Omental fat pad (tissue), 4 donors: Measurements from ENCODE around the gene WDR43. TPM values are rescaled to one million over a fixed set of nuclear protein-coding genes. Genes with fewer than 3 reads are reported as not detected.

Experiments
- ATAC-seq: fragments of 150-250 bp; one replicate; pipeline ENCODE4 v1.9.1; 2016; ENCODE audit warnings: mild to moderate bottlenecking, moderate library complexity; ENCODE audit not compliant: low FRiP score
- DNase-seq: peaks from one replicate; pipeline ENCODE4 v3.0.0-alpha.2; 2019; ENCODE audit warnings: low spot score
- total RNA-seq, 4 donors: library from RNA; depleted of rRNA; stranded (reverse); fragments of >200 nt; gene quantifications; one replicate each; pipeline ENCODE4 v1.1.0, GENCODE V29; 2016
- TF ChIP-seq, protein P1 (sequence below), 3 donors: fragments of 450-650 bp; IDR thresholded peaks; one replicate each; pipeline ENCODE4 v1.5.1; 2016 to 2017; ENCODE audit warnings: antibody characterized with exemption in 3 of 3, mild to moderate bottlenecking in 3 of 3, moderate library complexity in 2 of 3

WDR43 gene
- total RNA-seq, 4 donors from 2014 or later: 41.6 to 156 (median 68.3) TPM

DNA sequence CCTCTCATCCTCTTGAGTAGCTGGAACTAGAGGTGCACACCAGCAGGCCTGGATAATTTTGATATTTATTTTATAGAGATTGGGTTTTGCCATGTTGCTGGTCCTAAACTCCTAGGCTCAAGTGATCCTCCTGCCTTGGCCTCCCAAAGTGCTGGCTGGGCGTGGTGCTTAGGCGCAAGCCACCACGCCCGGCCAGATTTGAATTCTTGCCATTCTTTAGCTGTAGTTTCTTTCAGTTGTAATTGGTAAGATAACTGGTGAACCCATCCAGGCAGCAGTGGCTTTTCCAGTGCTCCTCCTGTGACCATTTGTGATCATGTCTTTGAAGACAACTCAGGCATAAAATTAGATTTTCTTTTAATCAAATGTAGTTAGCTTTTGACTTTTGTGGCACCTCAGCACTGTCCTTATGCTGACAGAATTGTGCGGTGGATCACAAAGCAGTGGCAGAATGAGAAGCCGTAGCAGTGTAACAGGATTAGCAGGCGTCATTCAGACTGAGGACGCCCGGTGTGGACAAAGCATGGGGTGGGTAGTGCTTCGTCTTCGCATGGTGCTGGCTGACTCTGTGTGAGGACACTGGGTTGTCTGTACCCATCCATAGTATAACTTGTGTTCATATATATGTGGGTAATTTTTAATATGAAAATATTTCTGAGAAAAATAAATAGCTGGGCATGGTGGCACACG lies 56.6 kb downstream of the WDR43 start:
- TF ChIP-seq, protein P1, sequence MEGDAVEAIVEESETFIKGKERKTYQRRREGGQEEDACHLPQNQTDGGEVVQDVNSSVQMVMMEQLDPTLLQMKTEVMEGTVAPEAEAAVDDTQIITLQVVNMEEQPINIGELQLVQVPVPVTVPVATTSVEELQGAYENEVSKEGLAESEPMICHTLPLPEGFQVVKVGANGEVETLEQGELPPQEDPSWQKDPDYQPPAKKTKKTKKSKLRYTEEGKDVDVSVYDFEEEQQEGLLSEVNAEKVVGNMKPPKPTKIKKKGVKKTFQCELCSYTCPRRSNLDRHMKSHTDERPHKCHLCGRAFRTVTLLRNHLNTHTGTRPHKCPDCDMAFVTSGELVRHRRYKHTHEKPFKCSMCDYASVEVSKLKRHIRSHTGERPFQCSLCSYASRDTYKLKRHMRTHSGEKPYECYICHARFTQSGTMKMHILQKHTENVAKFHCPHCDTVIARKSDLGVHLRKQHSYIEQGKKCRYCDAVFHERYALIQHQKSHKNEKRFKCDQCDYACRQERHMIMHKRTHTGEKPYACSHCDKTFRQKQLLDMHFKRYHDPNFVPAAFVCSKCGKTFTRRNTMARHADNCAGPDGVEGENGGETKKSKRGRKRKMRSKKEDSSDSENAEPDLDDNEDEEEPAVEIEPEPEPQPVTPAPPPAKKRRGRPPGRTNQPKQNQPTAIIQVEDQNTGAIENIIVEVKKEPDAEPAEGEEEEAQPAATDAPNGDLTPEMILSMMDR (IDR thresholded peaks at IDR 0.05): no peak
- no peak for ATAC-seq
- no peak for DNase-seq

DNA sequence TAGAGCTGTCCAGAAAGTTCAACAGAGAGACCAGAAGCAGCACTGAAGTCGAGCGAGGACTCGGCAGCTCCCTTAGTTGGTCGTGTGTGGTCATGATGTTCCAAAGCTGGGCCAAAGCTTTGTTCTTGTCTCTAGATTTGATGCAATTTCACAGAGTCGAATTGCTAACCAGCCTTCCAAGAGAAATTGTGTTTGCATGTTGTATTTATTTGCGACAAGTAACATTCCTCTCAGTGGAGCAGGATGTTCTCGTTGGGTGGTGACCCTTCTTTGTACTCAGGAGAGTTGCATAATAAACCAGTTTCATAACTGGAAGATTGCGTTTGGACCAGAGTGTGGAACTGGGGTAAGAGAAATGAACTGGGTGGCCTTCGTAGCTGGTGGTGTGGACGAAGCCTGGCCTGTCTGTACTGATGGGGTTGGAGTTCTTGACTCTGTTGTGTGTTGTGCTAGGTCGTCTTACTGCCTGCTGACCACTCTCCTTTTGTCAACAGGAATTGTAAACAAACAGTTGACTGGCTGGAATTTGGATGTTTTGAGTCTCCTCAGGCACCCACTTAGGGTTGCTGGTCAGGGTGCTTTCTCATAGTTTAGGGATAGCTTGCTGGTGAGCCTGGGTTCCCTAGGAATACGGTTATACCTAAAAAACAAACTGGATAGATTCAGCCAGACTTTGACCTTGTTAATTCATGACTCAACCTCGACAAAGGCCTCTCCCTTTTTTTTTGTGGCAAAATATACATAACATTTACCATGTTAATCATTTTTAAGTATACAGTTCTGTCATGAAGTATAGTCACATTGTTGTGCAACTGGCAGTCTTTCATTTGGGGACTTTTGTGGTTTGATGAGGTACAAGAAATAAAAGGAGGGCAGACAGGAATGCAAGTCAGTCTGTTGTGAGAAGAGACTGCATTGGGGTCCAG lies 57.7 kb downstream of the WDR43 start:
- peak; percentile 49 for ATAC-seq
- DNase-seq: no peak
- TF ChIP-seq, protein P1 (IDR thresholded peaks at IDR 0.05): no peak

DNA sequence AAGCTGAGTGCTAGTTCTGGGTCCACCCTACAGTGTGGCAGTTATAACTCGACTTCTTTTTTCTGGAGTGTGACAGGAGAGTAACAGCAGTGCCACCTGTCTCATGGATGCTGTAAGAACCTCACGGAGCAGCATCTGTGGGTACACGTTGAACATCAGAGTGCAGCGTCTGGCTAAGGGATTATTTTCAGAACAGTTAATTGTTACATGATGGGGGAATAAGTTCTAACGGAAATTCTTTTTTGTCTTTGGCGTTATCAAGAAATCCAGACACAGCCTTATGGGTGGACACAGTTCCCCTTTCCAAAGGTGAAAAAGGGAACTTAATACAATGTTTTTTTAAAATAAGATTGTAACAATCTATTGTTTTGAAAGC lies 58.4 kb downstream of the WDR43 start:
- no peak for DNase-seq
- TF ChIP-seq, protein P1 (IDR thresholded peaks at IDR 0.05): no peak
- ATAC-seq: no peak

DNA sequence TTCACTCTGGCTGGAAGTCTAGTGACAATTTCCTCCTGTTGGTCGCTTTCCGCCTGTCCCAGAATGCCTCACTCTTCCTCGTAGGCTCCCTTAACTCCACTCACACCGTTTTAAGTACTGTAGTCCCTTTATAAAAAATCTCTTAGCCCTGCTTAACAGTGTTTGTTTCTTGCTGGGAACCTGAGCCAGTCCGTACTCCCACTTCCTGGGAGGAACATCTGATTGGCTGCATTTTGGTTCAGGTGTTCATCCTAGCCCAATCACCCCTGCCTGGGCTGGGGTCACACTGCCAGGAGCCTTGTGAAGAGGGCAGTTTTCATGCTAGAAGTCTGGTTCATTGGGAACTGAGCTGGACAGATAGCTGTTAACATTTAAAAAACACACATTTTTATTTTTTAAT lies 61.0 kb downstream of the WDR43 start:
- ATAC-seq (no peak), DNase-seq (no peak)
- TF ChIP-seq, protein P1 (IDR thresholded peaks at IDR 0.05): no peak

DNA sequence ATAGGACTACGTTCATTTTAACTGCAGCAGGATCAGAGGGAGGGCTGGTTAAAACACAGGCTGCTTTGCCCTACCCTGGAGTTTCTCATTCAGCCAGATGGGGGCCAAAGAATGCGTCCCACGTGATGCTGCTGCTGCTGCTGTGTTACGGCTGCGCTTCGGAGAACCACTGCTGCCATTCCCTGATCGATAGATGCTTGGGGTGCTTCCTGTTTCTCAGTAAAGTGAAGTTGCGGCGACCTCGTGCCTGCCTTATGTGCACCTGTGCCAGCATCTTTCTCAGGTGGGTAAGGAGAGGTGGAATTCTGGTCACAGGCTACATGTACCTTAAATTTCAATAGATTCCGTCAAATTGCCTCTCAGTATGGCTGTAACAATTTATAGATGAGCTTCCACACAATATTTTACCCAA lies 62.0 kb downstream of the WDR43 start:
- ATAC-seq (no peak), DNase-seq (no peak)
- TF ChIP-seq, protein P1 (IDR thresholded peaks at IDR 0.05): no peak

DNA sequence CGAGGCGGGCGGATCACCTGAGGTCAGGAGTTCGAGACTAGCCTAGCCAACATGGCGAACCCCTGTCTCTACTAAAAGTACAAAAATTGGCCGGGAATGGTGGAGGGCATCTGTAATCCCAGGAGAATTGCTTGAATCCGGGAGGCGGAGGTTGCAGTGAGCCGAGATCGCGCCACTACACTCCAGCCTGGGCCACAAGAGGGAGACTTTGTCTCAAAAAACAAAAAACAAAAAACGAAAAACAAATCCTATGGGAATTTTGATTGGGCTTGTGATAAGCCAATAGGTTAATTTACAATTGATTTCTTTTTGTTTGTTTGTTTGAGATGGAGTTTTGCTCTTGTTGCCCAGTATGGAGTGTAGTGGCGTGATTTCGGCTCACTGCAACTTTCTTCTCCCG lies 62.4 kb downstream of the WDR43 start:
- TF ChIP-seq, protein P1 (IDR thresholded peaks at IDR 0.05): no peak
- DNase-seq (no peak), ATAC-seq (no peak)
